Epithelial cell of umbilical artery (primary cell): ENCODE measurements around the gene LIPA. TPM values are rescaled to one million over a fixed set of nuclear protein-coding genes. Genes with fewer than 3 reads are reported as not detected.

Source experiments
- total RNA-seq: library from RNA; depleted of rRNA; stranded (reverse); fragments of >200 nt; gene quantifications from 2 replicates; pipeline ENCODE4 v1.2.3, GENCODE V29; 2014

Gene LIPA
- 22.7 and 66.4 TPM in 2 replicates for total RNA-seq

DNA sequence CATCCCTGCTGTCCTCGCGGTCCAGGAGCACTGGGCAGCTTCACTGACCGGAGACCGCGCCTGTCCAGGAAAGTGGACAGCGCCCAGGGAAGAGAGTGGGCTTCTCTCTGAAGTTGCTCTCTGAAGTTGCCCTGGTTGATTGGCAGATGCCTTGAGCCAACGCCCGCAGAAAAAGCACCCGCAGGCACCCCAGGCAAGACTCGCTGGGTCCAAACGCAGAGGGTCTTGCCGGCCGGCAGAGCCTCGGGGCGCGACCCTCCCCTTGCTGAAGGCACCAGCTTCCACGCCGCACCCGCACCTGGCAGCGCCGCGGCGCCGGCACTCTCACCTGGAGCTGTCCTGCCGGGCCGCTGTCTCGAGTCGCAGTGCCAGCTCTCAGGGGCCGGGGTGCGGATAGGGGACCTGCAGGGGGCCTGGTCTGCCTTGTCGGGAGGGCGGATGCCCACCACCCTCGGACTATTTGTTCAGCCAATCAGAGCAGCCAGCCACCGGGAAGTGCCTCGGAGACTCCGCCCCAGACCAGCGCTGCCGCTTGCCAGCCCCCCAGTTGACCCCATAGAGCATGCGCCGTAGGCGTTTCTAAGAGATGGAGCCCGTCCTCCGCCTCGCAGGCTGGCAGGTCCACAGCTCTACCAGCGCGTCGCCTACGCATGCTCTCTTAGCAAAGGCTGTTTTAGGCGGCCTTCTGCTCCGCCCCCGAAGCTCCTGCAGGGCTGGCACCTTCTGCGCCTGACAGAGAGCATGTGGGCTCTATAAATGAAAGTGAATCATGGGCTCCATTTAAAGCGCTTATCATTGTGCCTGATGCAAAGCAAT lies at the start of gene LIPA:
Gene LIPA, minus strand, starts transcription at position 367 of the 816 bp plus-strand sequence. CDS start 4,127 bp downstream, outside the sequence.

DNA sequence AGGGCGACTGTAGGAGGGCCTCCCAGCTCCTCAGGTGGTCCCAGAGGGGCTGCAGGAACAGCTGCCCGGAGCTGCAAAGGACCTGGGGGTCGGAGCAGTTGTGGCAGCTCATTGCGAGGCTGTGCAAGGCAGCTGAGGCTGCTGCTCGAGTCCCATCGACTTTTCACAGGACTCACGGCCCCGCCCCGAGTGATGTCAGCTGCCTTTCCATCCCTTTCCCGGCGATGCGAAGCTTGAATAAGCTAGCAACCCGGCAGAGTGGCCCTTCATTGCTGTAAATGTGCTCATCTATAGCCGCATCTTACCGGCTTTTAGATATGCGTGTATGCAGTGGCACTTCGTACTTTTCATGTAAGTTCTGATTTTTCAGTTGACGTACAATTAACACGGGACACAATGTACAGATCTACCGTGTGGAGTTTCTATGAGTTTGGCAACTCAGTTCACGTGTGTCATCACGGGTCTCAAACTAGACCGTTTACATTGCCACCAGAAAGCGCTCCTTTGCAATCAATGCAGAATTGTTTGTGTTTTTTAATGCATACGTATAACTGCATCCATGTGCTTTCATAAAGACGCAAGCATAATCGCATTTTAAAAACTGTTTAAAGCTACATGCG lies 44.3 kb downstream of the LIPA start, which contains the start of gene CH25H:
Gene CH25H, minus strand, starts transcription at position 137 of the 620 bp plus-strand sequence. Its CDS starts 25 bp downstream, at position 112.

Other genes with a start within 250 kb of the LIPA start
- gene CH25H, start 44.5 kb downstream of the LIPA start, total RNA-seq = not detected in 2 replicates
- 0.97 and 15.2 TPM in 2 replicates for gene IFIT2, start 50.3 kb upstream of the LIPA start, total RNA-seq
- 5.8 and 100 TPM in 2 replicates for gene IFIT3, start 76.2 kb upstream of the LIPA start, total RNA-seq
- gene IFIT1B, start 126.3 kb upstream of the LIPA start, total RNA-seq = not detected in 2 replicates
- 6.5 and 164 TPM in 2 replicates for gene IFIT1, start 140.8 kb upstream of the LIPA start, total RNA-seq
- gene IFIT5, start 162.8 kb upstream of the LIPA start, total RNA-seq = 9.4 and 67.9 TPM in 2 replicates